ENCODE results near the gene PYGO2.
"Not testable (repeated sequence)": the region's sequence is repeated elsewhere in the genome, so short reads cannot be mapped to it uniquely, and the experiment has no call there.

The PYGO2 gene

DNA sequence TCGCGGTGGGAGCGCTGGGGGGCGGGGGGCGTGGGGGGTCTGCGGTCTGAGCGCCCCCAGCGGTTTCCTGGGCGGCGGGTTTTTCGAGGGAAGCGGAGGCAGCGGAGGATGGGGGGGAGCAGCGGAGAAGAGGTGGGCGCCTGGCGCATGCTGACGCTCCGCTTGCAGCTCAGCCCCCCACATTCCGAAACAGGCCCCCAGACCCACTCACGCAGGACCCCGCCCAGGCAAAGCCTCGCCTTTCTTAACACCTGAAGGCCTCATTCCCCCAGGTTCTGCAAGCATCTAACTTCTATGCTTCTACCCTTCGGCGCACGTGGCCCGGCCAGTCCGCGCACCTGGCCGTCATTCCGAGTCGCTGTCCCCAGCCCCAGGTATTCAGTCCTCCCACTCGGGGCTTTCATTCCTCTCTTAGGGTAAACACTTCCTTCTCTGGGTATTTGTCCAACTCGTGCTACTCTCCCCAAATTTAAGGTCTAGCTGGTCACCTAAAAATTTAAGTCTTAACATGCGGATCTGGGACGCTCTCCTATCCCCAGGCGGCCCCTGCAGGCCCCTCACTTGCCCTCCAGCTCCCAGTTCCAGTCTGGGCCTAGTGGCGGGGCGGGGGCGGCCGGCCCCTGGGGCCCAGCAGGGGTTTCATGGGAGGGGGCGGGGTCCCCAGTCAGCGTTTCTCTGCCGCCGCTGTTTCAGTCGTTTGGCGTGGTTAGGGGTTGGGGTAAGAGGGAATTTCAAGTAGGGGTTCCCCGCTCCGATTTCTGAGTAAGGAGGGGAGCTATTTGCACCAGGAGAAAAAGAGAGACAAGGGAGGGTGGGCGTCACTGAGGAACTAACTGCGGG, 38.2 kb upstream of the PYGO2 start:
- no peak for FAIRE-seq

- peak; percentile 93 for FAIRE-seq
Observed at GRCh38 chr1:154998818-154999570, 37.4 kb upstream of the PYGO2 start.

- FAIRE-seq: no peak
Observed at GRCh38 chr1:154998201-154998780, 36.7 kb upstream of the PYGO2 start.

DNA sequence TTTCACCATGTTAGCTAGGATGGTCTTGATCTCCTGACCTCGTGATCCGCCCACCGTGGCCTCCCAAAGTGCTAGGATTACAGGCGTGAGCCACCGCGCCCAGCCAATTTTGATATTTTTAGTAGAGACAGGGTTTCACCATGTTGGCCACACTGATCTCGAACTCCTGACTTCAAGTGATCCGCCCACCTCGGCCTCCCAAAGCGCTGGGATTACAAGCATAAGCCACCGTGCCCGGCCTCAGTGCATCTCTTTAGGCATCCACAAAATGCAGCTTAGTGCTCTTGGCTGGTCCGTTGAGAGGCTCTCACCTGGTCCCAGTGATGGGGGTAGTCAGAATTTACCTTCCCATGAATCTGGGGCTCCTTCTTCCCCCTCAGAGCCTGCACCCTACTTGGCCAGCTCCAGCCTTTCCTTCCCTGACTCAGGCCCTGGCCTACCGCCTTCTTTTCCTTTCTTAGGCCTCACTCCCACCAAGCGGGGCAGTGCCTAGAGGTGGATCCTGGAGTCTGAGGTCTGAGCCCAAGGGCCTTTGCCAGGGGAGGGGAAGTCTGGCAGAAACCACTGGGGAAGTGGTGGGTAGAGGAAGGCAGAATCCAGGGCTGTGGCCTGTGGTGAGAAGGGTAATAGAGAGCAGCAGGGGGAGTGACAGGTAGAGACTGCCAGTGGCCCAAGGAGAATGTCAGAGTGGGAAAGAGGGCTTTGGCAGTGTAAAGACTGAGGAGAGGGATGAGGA, 35.6 kb upstream of the PYGO2 start:
- no peak for FAIRE-seq

DNA sequence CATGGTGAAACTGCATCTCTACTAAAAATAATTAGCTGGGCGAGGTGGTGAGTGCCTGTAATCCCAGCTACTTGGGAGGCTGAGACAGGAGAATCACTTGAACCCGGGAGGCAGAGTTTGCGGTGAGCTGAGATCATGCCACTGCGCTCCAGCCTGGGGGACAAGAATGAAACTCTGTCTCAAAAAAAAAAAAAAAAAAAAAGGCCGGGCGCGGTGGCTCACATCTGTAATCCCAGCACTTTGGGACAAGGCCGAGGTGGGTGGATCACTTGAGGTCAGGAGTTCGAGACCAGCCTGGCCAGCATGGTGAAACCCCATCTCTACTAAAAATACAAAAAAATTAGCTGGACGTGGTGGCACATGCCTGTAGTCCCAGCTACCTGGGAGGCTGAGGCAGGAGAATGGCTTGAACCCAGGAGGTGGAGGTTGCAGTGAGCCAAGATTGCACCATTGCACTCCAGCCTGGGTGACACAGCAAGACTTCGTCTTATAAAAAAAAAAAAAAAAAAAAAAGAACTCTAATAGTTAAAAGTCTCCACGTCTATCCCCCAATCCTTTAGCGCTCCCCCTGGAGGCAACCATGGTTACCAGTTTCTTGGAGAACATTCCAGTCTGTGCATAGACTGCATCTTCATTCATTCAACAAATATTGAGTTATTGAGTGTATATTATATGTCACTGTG, 33.9 kb upstream of the PYGO2 start:
- not testable (repeated sequence) for FAIRE-seq

DNA sequence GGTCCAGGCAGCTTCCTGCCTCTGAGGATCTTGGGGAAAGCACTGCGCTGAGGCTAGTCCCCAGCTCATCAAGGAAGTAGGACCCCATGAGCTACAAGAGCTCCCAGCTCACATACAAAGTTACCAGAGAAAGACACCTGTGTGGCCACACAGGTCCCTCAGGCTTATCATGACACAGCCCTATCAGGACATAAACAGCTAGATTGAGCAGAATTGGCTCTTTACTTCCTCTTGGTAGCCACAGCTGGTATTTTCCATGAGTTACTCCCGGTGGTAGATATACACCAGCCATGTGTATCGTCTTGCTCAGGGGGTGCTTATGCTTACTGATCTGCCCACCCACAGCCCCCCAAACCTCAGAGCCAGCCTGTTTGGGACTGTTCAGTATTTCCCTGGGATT, 33.0 kb upstream of the PYGO2 start:
- FAIRE-seq: no peak

DNA sequence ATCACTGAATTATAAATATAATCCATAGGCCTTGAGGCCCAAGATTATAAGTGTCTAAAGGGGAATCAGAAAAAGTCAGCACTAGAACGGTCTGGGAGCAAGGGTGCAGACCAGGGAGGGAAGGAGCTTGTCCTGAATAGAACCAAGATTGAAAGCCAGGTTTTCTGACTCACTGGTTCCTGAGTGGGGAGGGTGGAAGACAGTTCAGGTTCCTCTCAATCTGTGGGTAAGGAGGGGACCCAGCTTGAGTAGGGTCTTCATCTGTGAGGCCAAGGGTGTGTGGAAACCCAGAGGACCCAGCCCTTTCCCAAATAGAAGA, 32.6 kb upstream of the PYGO2 start:
- FAIRE-seq: no peak

DNA sequence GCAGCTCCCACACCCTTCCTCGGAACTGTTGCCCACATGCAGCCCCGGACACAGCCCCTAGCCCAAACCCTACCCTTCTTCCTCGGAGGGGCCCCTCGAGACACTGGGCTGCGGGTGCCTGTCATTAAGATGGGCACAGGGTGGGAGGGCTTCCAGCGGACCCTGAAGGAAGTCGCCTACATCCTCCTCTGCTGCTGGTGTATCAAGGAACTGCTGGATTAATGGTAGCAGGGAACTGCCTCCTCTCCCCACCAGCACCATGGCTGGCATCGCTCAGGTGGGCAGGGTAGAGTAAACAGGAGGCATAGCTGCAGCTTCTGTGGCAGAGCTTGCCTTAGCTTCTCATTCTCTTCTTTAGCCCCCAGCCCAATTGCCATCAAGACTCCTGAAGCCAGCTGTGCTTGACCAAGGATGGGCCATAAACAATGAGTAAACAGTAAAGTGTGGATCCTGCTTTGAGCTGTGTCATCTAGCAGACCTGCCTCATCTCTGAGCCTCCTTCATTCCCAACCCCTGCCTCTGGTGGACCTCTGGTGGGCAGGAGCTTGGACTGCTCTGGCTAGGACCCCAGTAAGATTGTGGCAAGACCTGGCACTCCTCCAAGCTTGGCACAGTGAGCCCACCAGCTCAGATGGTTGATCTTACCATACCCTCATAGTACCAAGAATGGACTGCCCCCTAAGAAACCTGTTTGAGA, 32.1 kb upstream of the PYGO2 start, which contains the start of gene LENEP:
Gene LENEP, plus strand, starts transcription at position 15 of the 697 bp plus-strand sequence. Its CDS starts 22 bp downstream, at position 37.
- FAIRE-seq: no peak

DNA sequence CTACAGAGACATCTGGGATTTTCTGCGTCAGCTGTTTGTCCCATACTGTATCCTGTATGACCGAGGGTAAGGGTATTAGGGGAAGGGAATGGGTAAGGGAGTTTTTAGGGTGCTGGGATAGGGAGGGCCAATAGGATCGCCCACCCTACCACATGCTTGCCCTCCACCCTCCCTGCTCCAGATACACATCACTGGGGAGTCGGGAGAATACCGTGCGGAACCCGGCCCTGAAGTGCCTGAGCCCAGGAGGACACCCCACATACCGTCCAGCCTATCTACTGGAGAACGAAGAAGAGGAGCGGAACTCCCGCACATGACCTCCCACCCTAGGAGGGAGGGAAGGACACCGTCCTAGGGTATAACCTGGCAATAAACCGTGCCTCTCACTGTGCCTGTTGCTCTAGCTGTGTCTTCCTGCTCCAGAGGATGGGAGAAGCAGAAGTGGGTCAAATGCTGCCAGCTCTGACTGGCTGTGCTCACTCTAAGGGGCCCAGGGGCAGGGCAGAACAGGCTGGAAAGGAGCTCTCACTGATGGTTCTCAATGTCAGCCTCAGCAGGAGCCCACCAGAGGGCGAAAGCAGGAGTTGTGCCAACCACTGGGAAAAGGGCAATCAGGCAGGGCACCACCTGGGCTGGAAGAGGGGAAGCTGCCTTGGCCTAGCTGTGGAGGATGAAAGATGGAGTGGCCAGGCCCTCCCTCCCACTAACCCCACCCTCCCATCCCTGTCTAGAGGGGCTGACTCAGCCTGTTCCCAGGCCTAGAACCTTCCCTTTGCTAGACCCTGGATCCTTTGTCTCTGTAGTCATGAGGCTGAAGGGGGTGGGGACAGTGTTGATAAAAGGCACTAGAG, 31.4 kb upstream of the PYGO2 start:
- FAIRE-seq: no peak

- FAIRE-seq: no peak
Observed at GRCh38 chr1:154990276-154990675, 28.7 kb upstream of the PYGO2 start.

GRCh38 chr1:154989195-154989860, 27.7 kb upstream of the PYGO2 start:
- FAIRE-seq: no peak

GRCh38 chr1:154988058-154988954, 26.7 kb upstream of the PYGO2 start:
- FAIRE-seq: no peak

- FAIRE-seq: no peak
Observed at GRCh38 chr1:154987326-154987725, 25.7 kb upstream of the PYGO2 start.

DNA sequence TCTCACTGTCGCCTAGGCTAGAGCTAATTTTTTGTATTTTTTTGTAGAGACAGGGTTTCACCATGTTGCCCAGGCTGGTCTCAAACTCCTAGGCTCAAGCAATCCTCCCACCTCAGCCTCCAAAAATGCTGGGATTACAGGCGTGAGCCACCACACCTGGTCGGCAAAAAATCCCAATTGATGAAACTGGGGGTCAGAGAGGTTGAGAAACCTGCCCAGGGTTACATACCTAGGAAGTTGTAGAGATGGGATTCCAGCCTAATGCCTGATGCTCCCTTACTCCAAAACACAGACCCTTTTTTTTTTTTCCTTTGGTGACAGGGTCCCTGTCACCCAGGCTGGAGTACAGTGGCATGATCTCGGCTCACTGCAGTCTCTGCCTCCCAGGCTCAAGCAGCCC, 25.2 kb upstream of the PYGO2 start:
- not testable (repeated sequence) for FAIRE-seq

DNA sequence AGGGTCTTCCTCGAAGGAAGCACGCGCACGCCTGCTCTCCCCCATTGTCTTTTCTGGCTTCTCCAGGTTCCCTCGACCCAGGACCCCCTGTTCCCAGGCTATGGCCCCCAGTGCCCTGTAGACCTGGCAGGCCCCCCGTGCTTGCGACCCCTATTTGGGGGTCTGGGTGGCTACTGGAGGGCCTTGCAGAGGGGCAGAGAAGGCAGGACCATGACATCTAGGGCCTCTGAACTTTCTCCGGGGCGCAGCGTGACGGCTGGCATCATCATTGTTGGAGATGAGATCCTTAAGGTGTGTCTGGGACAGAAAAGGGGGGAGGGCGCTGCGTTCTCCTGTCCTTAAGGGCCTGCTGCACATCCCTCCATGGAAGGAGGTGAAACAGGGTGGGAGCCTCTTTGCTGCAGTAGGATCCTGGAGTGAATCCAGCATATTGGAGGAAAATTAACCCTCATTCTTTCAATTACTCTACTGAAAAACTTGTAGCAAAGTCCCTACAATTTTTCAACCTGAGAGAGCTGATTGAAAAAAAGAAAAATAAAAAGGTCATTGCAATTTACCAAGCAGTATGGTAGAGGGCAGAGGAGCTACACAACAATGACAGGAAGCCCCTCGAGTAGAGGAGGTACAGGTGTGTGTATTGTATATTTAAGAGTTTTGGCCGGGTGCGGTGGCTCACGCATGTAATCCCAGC, 22.3 kb upstream of the PYGO2 start:
- FAIRE-seq: no peak

- peak; percentile 97 for FAIRE-seq
Observed at GRCh38 chr1:154982897-154983648, 21.5 kb upstream of the PYGO2 start, which contains the start of gene FLAD1. Gene FLAD1, plus strand, starts transcription at chr1:154983344. Its CDS starts 351 bp downstream, at chr1:154983695.

DNA sequence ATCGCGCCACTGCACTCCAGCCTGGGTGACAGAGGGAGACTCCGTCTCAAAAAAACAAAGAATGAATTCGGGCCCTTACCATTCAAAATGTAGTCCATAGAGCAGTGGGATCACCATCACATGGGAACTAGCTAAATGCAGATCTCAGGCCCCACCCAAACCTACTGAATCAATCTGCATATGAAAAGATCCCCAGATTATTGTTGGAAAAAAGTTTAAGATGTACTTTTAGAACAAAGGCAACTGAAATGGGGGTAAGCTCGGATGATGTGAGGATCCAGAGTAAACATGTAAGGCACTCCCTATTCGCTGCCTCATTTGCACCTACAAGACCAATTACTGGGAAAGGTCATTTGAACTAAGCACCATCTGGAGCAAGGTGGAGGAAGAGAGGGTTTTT, 20.8 kb upstream of the PYGO2 start:
- no peak for FAIRE-seq

GRCh38 chr1:154978360-154978759, 16.8 kb upstream of the PYGO2 start:
- FAIRE-seq: no peak

Data from G401.6 (cell line).